GM12878 (cell line): Measurements from ENCODE around the gene RANGRF. TPM values are rescaled to one million over a fixed set of nuclear protein-coding genes. Genes with fewer than 3 reads are reported as not detected.

Experiments used
- ATAC-seq: fragments of 200-7000 bp; cut with Tn5 transposase; 3 replicates; pipeline ENCODE4 v1.9.1; 2020; ENCODE audit warnings: mild to moderate bottlenecking, moderate library complexity
- BruUV-seq: library from RNA; stranded (reverse); fragments of 400-500 nt; replicated peaks from 2 replicates; lab custom pipeline; 2021; lab: Mats Ljungman, UMichigan
- CTCF ChIA-PET: fragments of 300-600 bp; sonication (Branson Sonifier 250); formaldehyde crosslinking; extraction: SDS; loops from one replicate; lab custom pipeline; 2021; ENCODE audit warnings: inconsistent platforms; lab: Yijun Ruan, JAX
- POLR2A ChIA-PET: fragments of 350-600 bp; formaldehyde crosslinking; extraction: SDS; loops from one replicate; lab custom pipeline; 2021; ENCODE audit warnings: inconsistent platforms; lab: Charles Lee
- RAD21 ChIA-PET: fragments of 300-600 bp; sonication (Branson Sonifier 250); formaldehyde crosslinking; loops from one replicate; lab custom pipeline; 2023; ENCODE audit warnings: antibody characterized with exemption; ENCODE audit not compliant: unreplicated experiment; lab: Charles Lee
- SMC1A ChIA-PET: fragments of 300-600 bp; sonication (Branson Sonifier 250); formaldehyde crosslinking; loops from one replicate; lab custom pipeline; 2023; ENCODE audit not compliant: unreplicated experiment, uncharacterized antibody; lab: Charles Lee
- DNase-seq: peaks from one replicate; pipeline ENCODE4 v3.0.0-alpha.2; 2011; ENCODE audit warnings: low read depth, low spot score
- FAIRE-seq: peaks from 3 replicates; lab custom pipeline; 2011; peaks lifted over from hg19 to GRCh38; lab: Jason Lieb, UNC
- H2AFZ ChIP-seq: 2 replicates; pipeline ENCODE4 v1.6.0; 2011; ENCODE audit warnings: low read depth, low read length, control low read depth; ENCODE audit not compliant: control insufficient read depth
- H3K27ac ChIP-seq: 2 replicates; pipeline ENCODE4 v1.5.1; 2011; ENCODE audit warnings: control low read depth; ENCODE audit not compliant: control insufficient read depth, insufficient read depth
- H3K27me3 ChIP-seq, 2 experiments: replicated peaks in 1 of 2; 2 replicates each; pipeline versions ENCODE4 v1.6.0 to v1.6.1; 2011; ENCODE audit warnings: low read length in 1 of 2; ENCODE audit not compliant: control insufficient read depth in 2 of 2, insufficient read depth in 2 of 2
- H3K36me3 ChIP-seq, 2 experiments: 2 replicates each; pipeline ENCODE4 v1.5.1; 2011; ENCODE audit warnings: low read length in 1 of 2; ENCODE audit not compliant: control insufficient read depth in 2 of 2, insufficient read depth in 2 of 2
- H3K4me1 ChIP-seq: 2 replicates; pipeline ENCODE4 v1.6.1; 2011; ENCODE audit warnings: mild to moderate bottlenecking, low read length, moderate library complexity, mixed read lengths; ENCODE audit not compliant: control insufficient read depth, insufficient read depth
- H3K4me2 ChIP-seq: 2 replicates; pipeline ENCODE4 v1.6.0; 2011; ENCODE audit warnings: control low read depth; ENCODE audit not compliant: control insufficient read depth, insufficient read depth
- H3K4me3 ChIP-seq: fragments of 200-600 bp; sonication (generic); 2 replicates; pipeline ENCODE4 v1.5.1; 2016
- H3K79me2 ChIP-seq: 2 replicates; pipeline ENCODE4 v1.6.0; 2011; ENCODE audit warnings: low read length; ENCODE audit not compliant: control insufficient read depth, insufficient read depth
- H3K9ac ChIP-seq: 2 replicates; pipeline ENCODE4 v1.8.0; 2011; ENCODE audit warnings: low read length, control low read depth, mixed read lengths; ENCODE audit not compliant: control insufficient read depth, insufficient read depth
- H3K9me3 ChIP-seq: replicated peaks from 3 replicates; pipeline ENCODE4 v1.5.1; 2011; ENCODE audit warnings: mild to moderate bottlenecking, low read length; ENCODE audit not compliant: control insufficient read depth, insufficient read depth
- H4K20me1 ChIP-seq: 2 replicates; pipeline ENCODE4 v1.6.0; 2011; ENCODE audit not compliant: control insufficient read depth, insufficient read depth
- CBX3 ChIP-seq: fragments of 200-600 bp; sonication (generic); IDR thresholded peaks from 2 replicates; pipeline ENCODE4 v1.6.1; 2016; ENCODE audit warnings: low read depth, borderline replicate concordance
- FOXM1 ChIP-seq: IDR thresholded peaks from 2 replicates; pipeline ENCODE4 v1.6.1; 2012; ENCODE audit warnings: low read depth, mild to moderate bottlenecking, inconsistent platforms, low read length, moderate library complexity
- HDGF ChIP-seq: fragments of 450-650 bp; IDR thresholded peaks from 2 replicates; pipeline ENCODE4 v1.6.1; 2016; ENCODE audit warnings: antibody characterized with exemption
- NFYB ChIP-seq: IDR thresholded peaks from 2 replicates; pipeline ENCODE4 v1.6.1; 2011; ENCODE audit warnings: low read depth, mild to moderate bottlenecking, low read length, improper control_type of control experiment, moderate library complexity; ENCODE audit not compliant: insufficient read depth
- RAD51 ChIP-seq: fragments of 450-650 bp; IDR thresholded peaks from 2 replicates; pipeline ENCODE4 v1.6.1; 2016; ENCODE audit warnings: moderate library complexity, mild to moderate bottlenecking, inconsistent platforms
- RFX5 ChIP-seq: IDR thresholded peaks from 2 replicates; pipeline ENCODE4 v1.6.1; 2011; ENCODE audit warnings: low read depth, low read length, improper control_type of control experiment
- SMAD1 ChIP-seq: fragments of 450-650 bp; IDR thresholded peaks from 2 replicates; pipeline ENCODE4 v1.6.1; 2018; ENCODE audit warnings: mild to moderate bottlenecking, low read depth; ENCODE audit not compliant: partially characterized antibody
- WGBS: methylation state at CpG from one replicate; pipeline ENCODE4 v1.1.6; 2016; ENCODE audit warnings: low lambda C conversion rate; ENCODE audit not compliant: insufficient replicate concordance, insufficient coverage; ENCODE audit errors: missing lambda C conversion rate; 5-methylcytosine and 5-hydroxymethylcytosine counted together
- in situ Hi-C: fragments of 300-500 bp; cut with MboI; formaldehyde crosslinking; loops from 9 replicates; pipeline ENCODE4 v1.14.3; 2018; ENCODE audit warnings: mixed read lengths
- intact Hi-C: fragments of 100-400 bp; cut with micrococcal nuclease; formaldehyde crosslinking; loops from one replicate; pipeline ENCODE4 v1.14.2; 2022; ENCODE audit not compliant: unreplicated experiment
- polyA plus RNA-seq, 11 experiments: library from polyadenylated mRNA; depleted of rRNA in 4 of 11; unstranded in 6 of 11; stranded (reverse) in 5 of 11; fragments of >200 nt; fragmentation: Nextera tagmentation in 4 of 11; fragmentation: Illumina TruSeq in 1 of 11; extraction: Ambion mirVana in 4 of 11; extraction: Trizol in 1 of 11; gene quantifications; 1 replicate in 1 of 11; 2 replicates in 10 of 11; pipeline versions ENCODE4 v1.2.1 to v1.2.3, GENCODE V29; 2011 to 2016; ENCODE audit warnings: inconsistent platforms in 2 of 11, missing spikeins in 2 of 11, low read depth in 1 of 11
- total RNA-seq, 4 experiments: library from RNA; depleted of rRNA in 3 of 4; stranded (reverse); fragments of >200 nt in 3 of 4; fragmentation: Illumina TruSeq in 1 of 4; extraction: Trizol in 1 of 4; gene quantifications; 2 replicates each; pipeline versions ENCODE4 v1.2.1 to v1.2.3, GENCODE V29; 2013 to 2021
- TF ChIP-seq, protein P1 (sequence below): IDR thresholded peaks from 2 replicates; pipeline ENCODE4 v1.6.1; 2011; ENCODE audit warnings: low read depth, low read length, improper control_type of control experiment, borderline replicate concordance
- TF ChIP-seq, protein P2 (sequence below): fragments of 450-650 bp; conservative IDR thresholded peaks from 2 replicates; pipeline ENCODE4 v1.6.1; 2017; ENCODE audit warnings: mild to moderate bottlenecking, moderate library complexity

RANGRF gene
- total and polyA plus RNA-seq, 10 of the 15 experiments (the other 5 are each of a cell fraction or from before 2014, with no cell fraction given), result 30.1 to 181 (median 61.4) TPM

DNA sequence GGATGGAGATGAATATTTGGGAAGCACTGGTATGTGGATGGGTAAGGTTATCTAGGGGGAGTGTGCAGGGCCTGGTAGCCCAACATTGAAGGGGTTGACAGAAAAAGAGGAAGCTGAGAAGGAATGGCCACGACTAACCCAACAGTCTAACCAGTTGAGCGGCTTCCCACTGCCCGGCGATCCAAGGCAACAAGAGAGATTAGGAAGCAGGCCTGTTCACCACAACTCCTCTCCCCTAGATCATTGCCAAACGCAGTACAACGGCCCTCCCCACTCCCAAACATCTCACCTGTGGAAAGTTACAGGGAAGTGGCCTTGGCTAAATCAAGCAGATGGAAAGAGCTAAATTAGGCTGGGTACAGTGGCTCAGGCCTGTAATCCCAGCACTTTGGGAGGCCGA lies 11.2 kb upstream of the RANGRF start:
- CTCF ChIA-PET, result interaction anchor here (0.6 kb wide), 2 partner anchors 30 to 91 kb away, joined by 3 read pairs; partner anchors contain the start of gene CTC1
- in situ Hi-C loops, result no loop called here

DNA sequence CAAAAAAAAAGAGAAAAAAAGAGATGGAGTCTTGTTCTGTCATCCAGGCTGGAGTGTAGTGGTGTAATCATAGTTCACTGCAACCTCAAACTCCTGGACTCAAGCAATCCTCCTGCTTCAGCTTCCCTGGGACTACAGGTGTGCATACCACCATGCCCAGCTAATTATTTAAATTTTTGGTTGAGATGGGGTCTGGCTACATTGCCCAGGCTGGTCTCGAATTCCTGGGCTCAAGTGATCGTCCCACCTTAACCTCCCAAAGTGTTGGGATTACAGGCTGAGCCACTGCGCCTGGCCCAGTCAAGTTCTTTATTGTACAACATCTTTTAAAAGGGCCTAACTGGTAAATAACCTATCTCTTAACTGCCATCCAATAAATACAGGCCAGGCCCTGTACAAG lies 6.1 kb upstream of the RANGRF start:
- ChIA-PET POLR2A (no interaction called here), SMC1A (no interaction called here), RAD21 (no interaction called here), CTCF (interaction anchor here (0.6 kb wide), 1 partner anchor 38 kb away, joined by 4 read pairs; no protein-coding TSS in a partner anchor)
- no peak for FAIRE-seq
- Histone ChIP-seq H3K36me3 (no peaks in the 10 kb centered on the region), H3K4me2 (no peak overlapping the region), H3K79me2 (no peaks in the 10 kb centered on the region), H3K4me1 (no peaks in the 10 kb centered on the region), H3K27me3 (no peaks in the 10 kb centered on the region), H4K20me1 (no peaks in the 10 kb centered on the region), H2AFZ (no peak overlapping the region), H3K4me3 (no peak overlapping the region), H3K27ac (no peak overlapping the region), H3K9ac (no peak overlapping the region), H3K9me3 (no peaks in the 10 kb centered on the region)
- no peak for DNase-seq
- TF ChIP-seq, protein P1, sequence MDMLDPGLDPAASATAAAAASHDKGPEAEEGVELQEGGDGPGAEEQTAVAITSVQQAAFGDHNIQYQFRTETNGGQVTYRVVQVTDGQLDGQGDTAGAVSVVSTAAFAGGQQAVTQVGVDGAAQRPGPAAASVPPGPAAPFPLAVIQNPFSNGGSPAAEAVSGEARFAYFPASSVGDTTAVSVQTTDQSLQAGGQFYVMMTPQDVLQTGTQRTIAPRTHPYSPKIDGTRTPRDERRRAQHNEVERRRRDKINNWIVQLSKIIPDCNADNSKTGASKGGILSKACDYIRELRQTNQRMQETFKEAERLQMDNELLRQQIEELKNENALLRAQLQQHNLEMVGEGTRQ, result no peak
- TF ChIP-seq HDGF (no peak), NFYB (no peak), CBX3 (no peak), SMAD1 (no peak), RAD51 (no peak), FOXM1 (no peak)
- TF ChIP-seq, protein P2, sequence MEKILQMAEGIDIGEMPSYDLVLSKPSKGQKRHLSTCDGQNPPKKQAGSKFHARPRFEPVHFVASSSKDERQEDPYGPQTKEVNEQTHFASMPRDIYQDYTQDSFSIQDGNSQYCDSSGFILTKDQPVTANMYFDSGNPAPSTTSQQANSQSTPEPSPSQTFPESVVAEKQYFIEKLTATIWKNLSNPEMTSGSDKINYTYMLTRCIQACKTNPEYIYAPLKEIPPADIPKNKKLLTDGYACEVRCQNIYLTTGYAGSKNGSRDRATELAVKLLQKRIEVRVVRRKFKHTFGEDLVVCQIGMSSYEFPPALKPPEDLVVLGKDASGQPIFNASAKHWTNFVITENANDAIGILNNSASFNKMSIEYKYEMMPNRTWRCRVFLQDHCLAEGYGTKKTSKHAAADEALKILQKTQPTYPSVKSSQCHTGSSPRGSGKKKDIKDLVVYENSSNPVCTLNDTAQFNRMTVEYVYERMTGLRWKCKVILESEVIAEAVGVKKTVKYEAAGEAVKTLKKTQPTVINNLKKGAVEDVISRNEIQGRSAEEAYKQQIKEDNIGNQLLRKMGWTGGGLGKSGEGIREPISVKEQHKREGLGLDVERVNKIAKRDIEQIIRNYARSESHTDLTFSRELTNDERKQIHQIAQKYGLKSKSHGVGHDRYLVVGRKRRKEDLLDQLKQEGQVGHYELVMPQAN, result no peak
- no peak for ATAC-seq
- no TSS peak for BruUV-seq
- intact Hi-C loops, result no loop called here
- WGBS, result 33% methylated on average over 3 of the region's 3 CpGs
- in situ Hi-C loops, result no loop called here

More for the DNA sequence above, 11.2 kb upstream of the RANGRF start:
- no peaks in the 10 kb centered on the region for H4K20me1 ChIP-seq
- ChIA-PET RAD21 (no interaction called here), SMC1A (no interaction called here), POLR2A (no interaction called here)
- H3K9me3 ChIP-seq, result no peaks in the 10 kb centered on the region
- H3K4me1 ChIP-seq, result no peaks in the 10 kb centered on the region
- FAIRE-seq, result no peak
- no peak overlapping the region for H3K27ac ChIP-seq
- no peaks in the 10 kb centered on the region for H3K27me3 ChIP-seq
- WGBS, result 80% methylated on average over 7 of the region's 7 CpGs
- no peak overlapping the region for H3K9ac ChIP-seq
- no peak for TF ChIP-seq RFX5
- no peaks in the 10 kb centered on the region for H3K36me3 ChIP-seq
- ATAC-seq, result no peak
- H3K4me2 ChIP-seq, result no peak overlapping the region
- intact Hi-C loops, result no loop called here
- H2AFZ ChIP-seq, result no peak overlapping the region
- no peak for DNase-seq
- H3K4me3 ChIP-seq, result no peak overlapping the region
- H3K79me2 ChIP-seq, result no peaks in the 10 kb centered on the region
- BruUV-seq, result TSS peak; percentile 59
